Neural cell (in vitro differentiated cells): ENCODE measurements around the gene ANKRD31. TPM values are rescaled to one million over a fixed set of nuclear protein-coding genes. Genes with fewer than 3 reads are reported as not detected.

Source experiments
- H2AFZ ChIP-seq: fragments of 200-600, 300-800 bp; sonication (generic), shearing (Covaris generic); 2 replicates; pipeline ENCODE4 v1.6.0; 2014; ENCODE audit warnings: low read depth, mild to moderate bottlenecking, antibody characterized with exemption, low read length, moderate library complexity
- H3F3A ChIP-seq: fragments of 200-600 bp; shearing (Covaris generic); 2 replicates; pipeline ENCODE4 v1.6.1; 2016; ENCODE audit warnings: mild to moderate bottlenecking, moderate library complexity, mixed read lengths, antibody characterized with exemption, low read length; ENCODE audit not compliant: insufficient read depth, poor library complexity, severe bottlenecking
- H3K27ac ChIP-seq: fragments of 200-600, 300-800 bp; sonication (generic), shearing (Covaris generic); 2 replicates; pipeline ENCODE4 v1.5.1; 2014; ENCODE audit warnings: mild to moderate bottlenecking, low read length, moderate library complexity
- H3K27me3 ChIP-seq: fragments of 300-800, 200-600 bp; sonication (generic), shearing (Covaris generic); 2 replicates; pipeline ENCODE4 v1.6.0; 2014; ENCODE audit warnings: mild to moderate bottlenecking, low read depth, low read length, moderate library complexity; ENCODE audit not compliant: insufficient read depth
- H3K36me3 ChIP-seq: fragments of 300-800, 200-600 bp; sonication (generic), shearing (Covaris generic); 2 replicates; pipeline ENCODE4 v1.5.1; 2014; ENCODE audit warnings: mild to moderate bottlenecking, antibody characterized with exemption, low read length, moderate library complexity; ENCODE audit not compliant: insufficient read depth
- H3K4me2 ChIP-seq: fragments of 300-800, 200-600 bp; sonication (generic), shearing (Covaris generic); 2 replicates; pipeline ENCODE4 v1.6.0; 2014; ENCODE audit warnings: mild to moderate bottlenecking, low read length
- H3K4me3 ChIP-seq: fragments of 300-800, 200-600 bp; sonication (generic), shearing (Covaris generic); 2 replicates; pipeline ENCODE4 v1.5.1; 2014; ENCODE audit warnings: mild to moderate bottlenecking, low read length, moderate library complexity
- H3K79me2 ChIP-seq: fragments of 200-600 bp; shearing (Covaris generic); replicated peaks from 2 replicates; pipeline ENCODE4 v1.6.0; 2014; ENCODE audit warnings: mild to moderate bottlenecking, low read length, moderate library complexity; ENCODE audit not compliant: insufficient read depth
- H3K9ac ChIP-seq: fragments of 300-800, 200-600 bp; sonication (generic), shearing (Covaris generic); 2 replicates; pipeline ENCODE4 v1.6.1; 2016; ENCODE audit warnings: mild to moderate bottlenecking, low read length, mixed read lengths
- H3K9me2 ChIP-seq: fragments of 200-600 bp; shearing (Covaris generic); 2 replicates; pipeline ENCODE4 v1.6.1; 2016; ENCODE audit warnings: mild to moderate bottlenecking, low read length, mixed read lengths; ENCODE audit not compliant: insufficient read depth
- H3K9me3 ChIP-seq: fragments of 200-600, 300-800 bp; sonication (generic), shearing (Covaris generic); 2 replicates; pipeline ENCODE4 v1.6.1; 2016; ENCODE audit warnings: mild to moderate bottlenecking, mixed run types, low read length, moderate library complexity, mixed read lengths
- H4K20me1 ChIP-seq: fragments of 200-600 bp; shearing (Covaris generic); 2 replicates; pipeline ENCODE4 v1.6.1; 2016; ENCODE audit warnings: mild to moderate bottlenecking, mixed run types; ENCODE audit not compliant: insufficient read depth
- CTCF ChIP-seq: fragments of 450-650 bp; IDR thresholded peaks from 2 replicates; pipeline ENCODE4 v1.5.1; 2014; ENCODE audit warnings: antibody characterized with exemption, mild to moderate bottlenecking, moderate library complexity; ENCODE audit not compliant: poor library complexity, severe bottlenecking
- EP300 ChIP-seq: fragments of 450-650 bp; conservative IDR thresholded peaks from 2 replicates; pipeline ENCODE4 v1.6.1; 2014; ENCODE audit warnings: antibody characterized with exemption, mild to moderate bottlenecking, moderate library complexity; ENCODE audit not compliant: poor library complexity, severe bottlenecking
- EZH2 ChIP-seq: fragments of 200-600, 300-800 bp; shearing (Covaris generic), sonication (generic); IDR thresholded peaks from 2 replicates; pipeline ENCODE4 v1.6.1; 2014; ENCODE audit warnings: antibody characterized with exemption, low read length, borderline replicate concordance, mild to moderate bottlenecking; ENCODE audit not compliant: insufficient read depth, poor library complexity, severe bottlenecking
- MXI1 ChIP-seq: fragments of 450-650 bp; conservative IDR thresholded peaks from 2 replicates; pipeline ENCODE4 v1.6.1; 2014; ENCODE audit warnings: antibody characterized with exemption, mild to moderate bottlenecking; ENCODE audit not compliant: poor library complexity, severe bottlenecking
- POLR2AphosphoS5 ChIP-seq: IDR thresholded peaks from 2 replicates; pipeline ENCODE4 v1.6.1; 2012
- RAD21 ChIP-seq: fragments of 450-650 bp; conservative IDR thresholded peaks from 2 replicates; pipeline ENCODE4 v1.6.1; 2014; ENCODE audit warnings: antibody characterized with exemption, mild to moderate bottlenecking, moderate library complexity
- REST ChIP-seq: IDR thresholded peaks from 2 replicates; pipeline ENCODE4 v1.6.1; 2012; ENCODE audit warnings: borderline replicate concordance
- SMC3 ChIP-seq: fragments of 450-650 bp; conservative IDR thresholded peaks from 2 replicates; pipeline ENCODE4 v1.6.1; 2014; ENCODE audit warnings: antibody characterized with exemption, mild to moderate bottlenecking, moderate library complexity; ENCODE audit not compliant: poor library complexity
- TAF1 ChIP-seq: IDR thresholded peaks from 2 replicates; pipeline ENCODE4 v1.6.1; 2012; ENCODE audit warnings: low read depth
- polyA plus RNA-seq: library from polyadenylated mRNA; depleted of rRNA; stranded (reverse); fragments of >200 nt; gene quantifications from 2 replicates; pipeline ENCODE4 v1.2.3, GENCODE V29; 2014

The ANKRD31 gene
- polyA plus RNA-seq, 1 donor from 2014 or later, result 0.62 TPM

GRCh38 chr5:75235711-75236110 lies 967 bp downstream of the ANKRD31 start:
- Histone ChIP-seq H3K9me2 (no peaks in the 10 kb centered on the region), H3F3A (no peaks in the 10 kb centered on the region), H3K4me2 (no peak overlapping the region), H3K79me2 (no peaks in the 10 kb centered on the region), H3K9me3 (no peaks in the 10 kb centered on the region), H3K4me3 (peak overlapping the region; percentile 80), H3K9ac (no peak overlapping the region), H4K20me1 (no peaks in the 10 kb centered on the region), H3K27me3 (no peaks in the 10 kb centered on the region), H3K27ac (no peak overlapping the region), H2AFZ (no peak overlapping the region), H3K36me3 (no peaks in the 10 kb centered on the region)
- TF ChIP-seq CTCF (no peak), REST (no peak), RAD21 (no peak), SMC3 (no peak), TAF1 (no peak), POLR2AphosphoS5 (no peak), EZH2 (no peak), EP300 (no peak), MXI1 (no peak)

GRCh38 chr5:75234251-75234650 lies 2.4 kb downstream of the ANKRD31 start:
- no peaks in the 10 kb centered on the region for H3K9me2 ChIP-seq

GRCh38 chr5:75226916-75227315 lies 9.8 kb downstream of the ANKRD31 start:
- Histone ChIP-seq H3K9ac (no peak overlapping the region), H3K27ac (no peak overlapping the region), H3K9me2 (no peaks in the 10 kb centered on the region), H4K20me1 (no peaks in the 10 kb centered on the region), H3K9me3 (no peaks in the 10 kb centered on the region), H3F3A (no peaks in the 10 kb centered on the region), H2AFZ (no peak overlapping the region), H3K36me3 (no peaks in the 10 kb centered on the region), H3K4me2 (no peak overlapping the region), H3K4me3 (no peak overlapping the region), H3K79me2 (no peaks in the 10 kb centered on the region), H3K27me3 (no peaks in the 10 kb centered on the region)
- TF ChIP-seq REST (no peak), TAF1 (no peak), MXI1 (no peak), POLR2AphosphoS5 (no peak), CTCF (no peak), RAD21 (no peak), SMC3 (no peak), EZH2 (no peak), EP300 (no peak)

More at GRCh38 chr5:75234251-75234650, 2.4 kb downstream of the ANKRD31 start:
- H3K4me3 ChIP-seq, result no peak overlapping the region
- H3K27me3 ChIP-seq, result no peaks in the 10 kb centered on the region
- no peaks in the 10 kb centered on the region for H3K36me3 ChIP-seq
- no peaks in the 10 kb centered on the region for H3K79me2 ChIP-seq
- no peak overlapping the region for H2AFZ ChIP-seq
- H3K4me2 ChIP-seq, result no peak overlapping the region
- no peaks in the 10 kb centered on the region for H3K9me3 ChIP-seq
- H3K9ac ChIP-seq, result no peak overlapping the region
- H3F3A ChIP-seq, result no peaks in the 10 kb centered on the region
- H3K27ac ChIP-seq, result no peak overlapping the region
- no peaks in the 10 kb centered on the region for H4K20me1 ChIP-seq
- TF ChIP-seq EP300, result no peak
